Fibroblast of pulmonary artery (primary cell): ENCODE measurements around the gene C7orf57.
"Not testable (repeated sequence)": the region's sequence is repeated elsewhere in the genome, so short reads cannot be mapped to it uniquely, and the experiment has no call there.

ENCODE experiments used
- DNase-seq: peaks from one replicate; pipeline ENCODE4 v3.0.0-alpha.2; 2010; ENCODE audit warnings: low read depth
- H3K4me3 ChIP-seq: replicated peaks from 2 replicates; pipeline ENCODE4 v1.5.1; 2011; ENCODE audit warnings: low read depth, mild to moderate bottlenecking, control low read depth, low read length, moderate library complexity
- TF ChIP-seq, protein P1 (sequence below): IDR thresholded peaks from 2 replicates; pipeline ENCODE4 v1.5.1; 2011; ENCODE audit warnings: mild to moderate bottlenecking, control low read depth, low read length, inconsistent platforms; ENCODE audit errors: missing control alignments

The C7orf57 gene

DNA sequence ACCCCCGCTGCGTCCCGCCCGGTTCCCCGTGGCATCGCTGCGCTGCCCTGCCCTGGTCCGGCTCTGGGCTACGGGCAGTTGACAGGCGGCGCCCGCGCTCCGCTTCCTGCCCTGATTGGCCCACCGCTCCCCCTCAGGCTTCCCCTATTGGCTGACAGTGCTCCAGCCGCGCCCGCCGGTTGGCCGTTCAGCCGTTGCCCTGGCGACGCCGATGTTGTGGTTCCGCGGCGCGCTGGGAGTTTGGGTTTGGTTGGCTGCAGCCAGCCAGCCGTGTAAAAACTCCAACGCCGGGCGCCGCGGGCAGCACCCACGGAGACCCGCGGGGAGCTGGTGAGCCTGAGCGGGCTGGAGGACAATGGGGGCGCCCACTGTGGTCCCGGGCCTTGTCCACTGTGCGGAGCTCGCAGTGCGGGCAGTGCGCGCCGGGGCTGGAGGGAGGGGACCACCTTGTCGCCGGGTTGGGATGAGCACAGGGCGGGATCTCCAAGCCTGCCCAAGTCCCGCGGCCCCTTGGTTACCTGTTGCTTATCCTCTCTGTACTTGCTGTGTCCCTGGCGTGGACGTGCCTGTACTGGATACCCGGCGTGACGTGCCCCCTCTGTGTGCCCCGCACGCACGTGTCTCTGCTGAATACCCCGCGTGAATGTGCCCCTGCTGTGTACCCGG lies at the start of gene C7orf57:
TSS of gene C7orf57 (plus strand) at position 243 of the 666 bp plus-strand sequence. CDS start 766 bp downstream, outside the sequence.
- TF ChIP-seq, protein P1, sequence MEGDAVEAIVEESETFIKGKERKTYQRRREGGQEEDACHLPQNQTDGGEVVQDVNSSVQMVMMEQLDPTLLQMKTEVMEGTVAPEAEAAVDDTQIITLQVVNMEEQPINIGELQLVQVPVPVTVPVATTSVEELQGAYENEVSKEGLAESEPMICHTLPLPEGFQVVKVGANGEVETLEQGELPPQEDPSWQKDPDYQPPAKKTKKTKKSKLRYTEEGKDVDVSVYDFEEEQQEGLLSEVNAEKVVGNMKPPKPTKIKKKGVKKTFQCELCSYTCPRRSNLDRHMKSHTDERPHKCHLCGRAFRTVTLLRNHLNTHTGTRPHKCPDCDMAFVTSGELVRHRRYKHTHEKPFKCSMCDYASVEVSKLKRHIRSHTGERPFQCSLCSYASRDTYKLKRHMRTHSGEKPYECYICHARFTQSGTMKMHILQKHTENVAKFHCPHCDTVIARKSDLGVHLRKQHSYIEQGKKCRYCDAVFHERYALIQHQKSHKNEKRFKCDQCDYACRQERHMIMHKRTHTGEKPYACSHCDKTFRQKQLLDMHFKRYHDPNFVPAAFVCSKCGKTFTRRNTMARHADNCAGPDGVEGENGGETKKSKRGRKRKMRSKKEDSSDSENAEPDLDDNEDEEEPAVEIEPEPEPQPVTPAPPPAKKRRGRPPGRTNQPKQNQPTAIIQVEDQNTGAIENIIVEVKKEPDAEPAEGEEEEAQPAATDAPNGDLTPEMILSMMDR: no peak
- H3K4me3 ChIP-seq: peak within 1 kb of the TSS; percentile 56
- DNase-seq: peak; percentile 81

GRCh38 chr7:47988496-47989386 lies 46.6 kb upstream of the C7orf57 start:
- DNase-seq: peak; percentile 22
- TF ChIP-seq, protein P1: peak; percentile 62
- no peak overlapping the region for H3K4me3 ChIP-seq

- not testable (repeated sequence) for H3K4me3 ChIP-seq, DNase-seq
These were observed 45.5 kb upstream of the C7orf57 start for GRCh38 chr7:47989607-47990400.

- no peak for DNase-seq
- TF ChIP-seq, protein P1: no peak
- no peak overlapping the region for H3K4me3 ChIP-seq
These were observed 44.8 kb upstream of the C7orf57 start for GRCh38 chr7:47990592-47990991.

DNA sequence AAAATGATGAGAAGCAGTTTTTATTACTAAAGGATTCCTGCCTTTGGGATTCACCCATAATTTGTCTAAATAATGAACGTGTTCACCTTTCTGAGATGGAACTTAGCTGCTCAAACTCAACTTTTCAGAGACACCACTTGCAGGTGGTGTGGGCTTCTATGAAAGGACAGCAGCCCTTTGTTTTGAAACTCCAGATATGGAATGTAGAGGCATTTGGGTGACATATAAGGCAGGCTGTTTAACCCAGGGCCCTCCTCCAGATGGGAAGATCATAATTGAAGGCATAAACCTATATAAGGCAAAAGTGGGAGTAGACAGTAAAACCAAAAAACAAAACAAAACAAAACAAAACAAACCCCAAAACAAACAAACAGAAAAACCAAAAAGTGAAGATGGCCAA lies 44.1 kb upstream of the C7orf57 start:
- TF ChIP-seq, protein P1: no peak
- DNase-seq: no peak
- no peak overlapping the region for H3K4me3 ChIP-seq

DNA sequence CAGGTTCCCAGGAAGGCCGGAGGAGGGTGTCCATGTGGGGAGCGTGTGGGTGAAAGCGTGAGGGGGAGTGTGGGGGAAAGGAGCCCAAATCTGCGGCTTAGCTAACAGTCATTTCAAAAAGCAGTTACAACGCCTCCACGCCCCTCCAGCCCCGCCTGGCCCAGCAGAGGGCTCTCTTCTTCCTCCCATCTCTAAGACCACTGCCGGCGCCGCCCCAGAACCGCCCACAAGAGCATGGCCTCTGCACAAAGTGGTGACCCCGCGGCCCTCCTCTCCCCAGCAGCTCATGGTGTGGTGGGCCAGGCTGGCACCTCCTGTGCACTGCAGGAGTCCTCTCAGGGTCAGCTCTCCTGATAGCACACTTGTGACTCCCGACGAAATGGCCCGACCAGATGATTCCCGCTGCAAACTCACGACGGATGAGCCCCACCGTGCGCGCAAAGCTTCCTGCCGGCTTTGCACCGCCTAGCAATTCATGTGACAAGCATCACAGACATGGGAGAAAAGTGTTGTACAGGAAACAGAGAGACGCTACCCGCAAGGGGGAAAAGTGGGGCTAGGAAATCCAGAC lies 43.5 kb upstream of the C7orf57 start:
- TF ChIP-seq, protein P1: peak; percentile 77
- DNase-seq: peak; percentile 77
- H3K4me3 ChIP-seq: peak overlapping the region; percentile 53
